Stimulated activated CD8-positive, alpha-beta memory T cell treated with anti-CD3 and anti-CD28 coated beads, Interleukin-12 subunit alpha, Interleukin-12 subunit beta, amount 100 ng/mL, for 1 hour (primary cell): ENCODE measurements around the gene SUPT16H.
"Not testable (repeated sequence)": the region's sequence is repeated elsewhere in the genome, so short reads cannot be mapped to it uniquely, and the experiment has no call there.

Source experiments
- DNase-seq: peaks from one replicate; pipeline ENCODE4 v3.0.0-alpha.2; 2020; ENCODE audit warnings: low read depth

SUPT16H gene

DNA sequence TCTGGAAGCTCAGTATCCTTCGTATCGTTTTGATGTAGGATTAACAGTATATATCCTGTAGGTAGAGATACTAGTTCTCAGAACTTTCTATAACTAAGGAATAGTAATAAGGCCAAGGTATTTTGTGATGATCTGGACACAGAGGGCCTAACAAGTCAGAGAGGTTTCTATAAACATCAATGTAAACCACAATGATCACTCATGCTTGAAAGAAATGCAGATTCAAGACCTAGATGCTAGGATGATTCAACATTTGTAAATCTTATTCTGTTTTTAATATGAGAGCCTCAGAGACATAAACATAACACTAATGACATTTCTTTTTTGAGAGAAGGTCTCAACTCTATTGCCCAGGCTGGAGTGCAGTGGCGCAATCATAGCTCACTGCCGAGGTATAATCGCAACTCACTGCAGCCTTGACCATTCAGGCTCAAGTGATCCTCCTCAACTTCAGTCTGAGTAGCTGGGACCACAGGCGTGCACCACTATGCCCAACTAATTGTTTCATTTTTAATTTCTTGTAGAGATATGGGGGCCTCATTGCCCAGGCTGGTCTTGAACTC is 16.2 kb downstream of the SUPT16H start:
- no peak for DNase-seq

DNA sequence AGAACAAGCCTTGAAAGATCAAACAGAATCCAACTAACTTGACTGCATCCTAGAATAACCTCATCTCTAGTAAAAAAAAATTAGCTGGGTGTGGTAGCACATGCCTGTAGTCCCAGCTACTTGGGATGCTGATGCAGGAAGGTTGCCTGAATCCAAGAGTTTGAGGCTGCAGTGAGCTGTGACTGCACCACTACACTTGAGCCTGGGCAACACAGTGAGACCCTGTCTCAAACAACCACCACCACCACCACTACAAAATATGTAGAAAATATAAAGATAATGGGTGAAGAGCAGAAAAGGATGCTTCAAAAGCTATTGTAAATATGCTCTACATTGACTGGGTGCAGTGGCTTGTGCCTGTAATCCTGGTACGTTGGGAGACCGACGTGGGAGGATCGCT is 27.3 kb downstream of the SUPT16H start:
- DNase-seq, result no peak

DNA sequence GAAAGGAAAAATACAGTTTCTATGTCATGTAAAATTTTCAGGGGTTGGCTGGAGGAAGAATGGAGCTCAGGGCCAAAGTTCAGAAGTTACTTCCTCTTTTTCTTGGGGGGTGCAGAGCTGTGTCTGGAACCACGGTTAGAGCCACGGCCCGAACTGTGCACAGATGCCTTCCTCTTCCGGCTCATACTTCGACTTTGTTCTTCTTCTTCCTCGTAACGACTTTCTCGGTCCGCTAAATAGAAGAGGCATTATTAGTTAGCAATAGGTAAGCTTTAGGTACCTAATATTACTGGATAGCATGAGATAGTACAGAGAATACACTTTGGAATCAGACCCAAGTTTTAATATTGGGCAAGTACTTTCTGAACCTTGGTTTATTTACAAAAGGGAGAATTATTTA is 31.2 kb downstream of the SUPT16H start:
- DNase-seq, result no peak

DNA sequence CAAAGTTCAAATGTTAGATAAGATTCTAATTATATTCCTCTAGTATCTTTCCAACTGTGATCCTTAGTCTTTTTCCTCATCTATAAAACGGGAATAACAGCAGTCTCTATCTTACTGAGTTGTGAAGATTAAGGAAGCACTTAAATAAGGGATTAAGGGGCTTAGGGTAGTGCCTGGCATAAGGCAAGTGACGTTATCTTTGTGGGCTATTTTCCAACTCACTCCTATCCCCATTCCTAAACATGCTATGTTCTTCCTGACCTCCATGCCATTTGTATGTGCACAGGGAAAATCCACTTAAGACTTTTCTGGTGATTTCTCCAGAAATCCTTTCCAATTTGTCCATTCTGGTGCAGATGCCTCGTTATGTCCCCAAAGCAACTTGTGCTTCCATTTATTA is 33.3 kb downstream of the SUPT16H start:
- DNase-seq, result no peak

DNA sequence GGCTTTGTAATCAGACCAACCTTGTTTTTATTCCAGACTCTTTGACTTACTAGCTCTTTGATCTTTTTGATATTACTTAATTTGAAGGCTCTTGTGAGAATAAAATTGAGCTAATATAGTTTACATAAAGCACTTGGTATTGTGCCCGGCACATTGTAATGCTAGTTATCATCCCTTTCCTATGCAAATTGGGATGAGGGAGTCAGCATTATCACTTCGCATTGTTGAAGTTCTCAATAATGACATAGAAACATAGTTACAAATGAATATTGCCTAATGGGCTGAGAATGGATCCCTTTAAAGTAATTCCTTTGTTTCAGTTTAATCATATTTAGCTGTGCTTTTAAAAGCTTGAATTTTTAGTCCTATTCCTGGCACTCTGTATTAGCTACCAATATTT is 36.6 kb downstream of the SUPT16H start:
- no peak for DNase-seq

DNA sequence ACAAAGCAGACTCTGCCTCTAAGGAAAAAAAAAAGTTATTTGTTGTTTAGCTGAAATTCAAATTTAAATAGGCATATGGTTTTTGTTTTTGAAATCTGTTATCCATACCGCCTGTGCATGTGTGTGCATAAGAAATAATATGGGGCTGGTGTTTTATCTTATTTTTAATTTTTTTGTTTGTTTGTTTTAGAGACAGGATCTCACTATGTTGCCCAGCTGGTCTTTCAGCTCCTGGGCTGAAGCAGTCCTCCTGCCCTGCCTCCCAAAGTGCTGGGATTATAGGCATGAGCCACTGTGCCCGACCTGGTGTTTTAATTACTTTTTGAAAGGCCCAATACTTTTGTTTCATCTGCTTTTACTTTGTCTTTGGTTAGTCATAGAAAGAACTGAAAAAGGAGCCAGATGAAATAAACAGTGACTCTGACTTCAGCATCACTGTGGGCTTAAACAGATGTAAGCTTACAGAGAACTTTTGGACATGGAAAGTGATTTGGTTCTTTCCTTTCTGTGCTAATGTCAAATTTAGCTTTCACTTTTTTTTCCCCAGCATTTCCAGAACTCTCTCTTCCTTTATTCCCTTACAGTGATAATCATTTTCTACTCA is 37.2 kb downstream of the SUPT16H start:
- DNase-seq, result no peak

DNA sequence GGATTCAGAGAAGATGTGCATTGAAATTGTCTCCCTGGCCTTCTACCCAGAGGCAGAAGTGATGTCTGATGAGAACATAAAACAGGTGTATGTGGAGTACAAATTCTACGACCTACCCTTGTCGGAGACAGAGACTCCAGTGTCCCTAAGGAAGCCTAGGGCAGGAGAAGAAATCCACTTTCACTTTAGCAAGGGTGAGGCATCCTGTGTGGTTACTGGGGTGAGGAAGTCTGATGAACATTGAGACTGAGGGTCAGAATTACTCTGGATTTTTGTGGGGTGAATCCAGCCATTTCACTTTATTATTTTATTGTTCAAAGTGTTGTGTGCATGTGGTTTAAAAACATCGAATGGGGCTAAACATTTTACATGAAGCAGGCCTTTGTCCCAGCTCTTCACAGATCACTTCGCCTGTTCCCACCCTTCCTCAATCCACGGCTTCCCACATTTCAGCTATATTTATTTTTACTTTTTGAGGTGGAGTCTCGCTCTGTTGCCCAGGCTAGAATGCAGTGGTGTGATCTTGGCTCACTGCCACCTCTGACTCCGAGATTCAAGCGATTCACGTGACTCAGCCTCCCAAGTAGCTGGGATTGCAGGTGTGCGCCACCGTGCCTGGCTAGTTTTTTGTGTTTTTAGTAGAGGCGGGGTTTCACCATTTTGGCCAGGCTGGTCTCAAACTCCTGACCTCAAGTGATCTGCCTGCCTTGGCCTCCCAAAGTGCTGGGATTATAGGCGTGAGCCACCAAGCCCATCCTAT is 40.6 kb downstream of the SUPT16H start:
- DNase-seq, result no peak

DNA sequence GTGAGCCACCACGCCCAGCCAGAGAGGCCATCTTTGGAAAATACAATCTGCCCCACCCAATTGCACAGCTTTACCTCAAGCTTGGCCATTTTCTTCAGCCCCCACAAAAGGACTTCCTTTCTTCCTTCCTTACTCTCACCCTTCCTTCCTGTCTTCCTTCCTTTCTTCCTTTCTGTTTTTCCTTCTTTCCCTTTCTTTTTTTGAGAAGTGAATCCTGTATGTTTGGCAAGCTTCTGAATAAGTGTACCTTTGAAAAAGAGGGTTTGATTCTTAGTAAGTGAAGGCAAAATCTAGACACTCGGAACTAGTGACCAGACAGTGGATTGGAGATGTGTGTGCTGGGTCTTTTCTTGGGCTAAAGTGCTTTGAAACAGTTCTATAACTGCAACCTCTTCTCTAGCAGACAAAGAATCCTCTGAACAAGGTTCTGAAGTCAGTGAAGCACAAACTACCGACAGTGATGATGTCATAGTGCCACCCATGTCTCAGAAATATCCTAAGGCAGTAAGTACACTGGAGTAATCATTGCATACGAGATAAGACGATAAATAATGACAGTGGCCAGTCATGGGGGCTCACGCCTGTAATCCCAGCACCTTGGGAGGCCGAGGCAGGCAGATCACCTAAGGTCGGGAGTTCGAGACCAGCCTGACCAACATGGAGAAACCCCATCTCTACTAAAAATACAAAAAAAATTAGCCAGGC is 49.5 kb downstream of the SUPT16H start:
- DNase-seq, result no peak

DNA sequence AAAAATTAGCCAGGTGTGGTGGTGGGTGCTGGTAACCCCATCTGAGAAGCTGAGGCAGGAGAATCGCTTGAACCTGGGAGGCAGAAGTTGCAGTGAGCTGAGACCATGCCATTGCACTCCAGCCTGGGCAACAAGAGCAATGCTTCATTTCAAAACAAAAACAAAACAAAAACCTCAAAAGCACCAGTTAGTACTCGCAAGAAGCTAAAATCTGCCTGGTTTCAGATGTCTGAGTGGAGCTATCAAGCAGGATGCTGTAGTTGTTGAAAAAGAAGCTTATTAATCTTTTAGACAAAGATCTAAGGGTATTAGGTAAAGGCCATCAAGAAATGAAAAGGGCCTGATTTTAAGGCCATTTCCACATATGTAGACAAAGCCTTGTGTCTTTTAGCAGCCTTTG is 50.9 kb downstream of the SUPT16H start:
- no peak for DNase-seq

DNA sequence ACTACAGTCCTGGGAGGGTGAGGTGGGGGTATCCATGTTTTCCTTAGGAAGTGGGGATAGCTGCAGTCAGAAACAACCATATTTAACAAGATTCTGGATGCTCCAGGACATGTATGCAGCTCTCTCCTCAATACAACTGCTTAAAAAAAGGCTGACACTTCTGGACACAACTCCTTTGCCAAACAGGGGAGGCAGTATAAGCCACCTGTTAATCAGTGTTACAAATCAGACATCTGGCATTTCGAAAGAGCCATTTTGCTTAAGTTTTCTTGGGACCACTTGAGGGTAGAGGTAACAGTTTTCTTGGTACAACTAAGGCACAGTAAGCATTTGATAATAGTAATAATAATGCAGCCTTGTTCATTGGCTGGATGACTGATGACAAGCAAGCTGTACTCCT is 56.8 kb downstream of the SUPT16H start:
- no peak for DNase-seq

DNA sequence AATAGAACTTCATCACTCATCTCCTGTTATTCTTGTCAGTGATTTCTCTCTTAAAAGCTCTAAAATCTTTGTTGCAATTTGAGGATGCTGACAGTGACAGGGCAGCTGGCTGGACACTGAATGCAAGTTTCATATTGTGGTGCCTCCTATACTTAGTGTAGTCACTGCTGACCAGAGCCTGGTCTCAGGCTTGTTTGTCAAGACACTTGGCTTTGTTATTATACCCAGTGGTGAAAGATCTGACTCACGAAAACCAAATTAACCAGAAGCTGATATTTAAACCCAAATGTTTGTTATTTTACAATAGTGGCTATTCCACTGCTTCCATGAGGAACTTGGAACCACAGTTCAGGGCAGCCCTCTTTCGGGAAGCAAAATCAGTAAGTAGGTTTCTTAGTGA is 61.1 kb downstream of the SUPT16H start:
- no peak for DNase-seq

DNA sequence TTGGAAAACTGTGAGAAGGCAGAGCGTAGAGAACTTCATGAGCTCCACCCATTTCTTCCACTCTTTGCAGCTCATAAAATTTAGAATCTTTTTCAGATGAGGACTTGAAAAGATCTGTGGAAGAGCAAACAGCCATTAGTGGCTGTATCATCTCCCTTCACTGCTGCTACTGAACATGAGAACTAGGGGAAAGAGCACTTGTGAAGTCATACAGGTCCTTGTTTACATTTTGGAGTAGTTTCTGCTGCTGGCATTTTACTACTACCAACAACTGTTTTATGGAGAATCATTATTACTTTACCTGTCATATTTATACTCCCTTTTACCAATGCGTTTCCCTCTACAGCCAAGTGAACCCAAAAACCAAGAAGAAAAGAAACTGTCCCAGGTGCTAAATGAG is 62.9 kb downstream of the SUPT16H start:
- DNase-seq, result no peak

DNA sequence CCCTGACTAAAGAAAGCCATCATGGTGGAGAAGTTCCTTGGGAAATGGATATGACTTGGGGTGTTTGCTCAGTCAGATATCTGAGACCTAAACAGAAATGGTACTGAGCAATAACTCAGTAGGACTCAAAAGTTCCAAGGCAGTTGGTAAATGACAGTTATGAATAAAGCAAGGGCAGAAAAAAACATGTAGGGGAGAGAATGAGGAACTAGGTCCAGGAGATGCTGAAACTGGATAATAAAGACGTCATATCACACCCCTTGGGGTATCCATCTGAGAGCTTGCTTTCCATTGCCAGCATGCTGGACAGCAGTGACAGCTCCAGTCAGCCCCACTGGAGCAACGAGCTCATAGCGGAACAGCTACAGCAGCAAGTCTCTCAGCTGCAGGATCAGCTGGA is 66.4 kb downstream of the SUPT16H start:
- DNase-seq, result no peak

DNA sequence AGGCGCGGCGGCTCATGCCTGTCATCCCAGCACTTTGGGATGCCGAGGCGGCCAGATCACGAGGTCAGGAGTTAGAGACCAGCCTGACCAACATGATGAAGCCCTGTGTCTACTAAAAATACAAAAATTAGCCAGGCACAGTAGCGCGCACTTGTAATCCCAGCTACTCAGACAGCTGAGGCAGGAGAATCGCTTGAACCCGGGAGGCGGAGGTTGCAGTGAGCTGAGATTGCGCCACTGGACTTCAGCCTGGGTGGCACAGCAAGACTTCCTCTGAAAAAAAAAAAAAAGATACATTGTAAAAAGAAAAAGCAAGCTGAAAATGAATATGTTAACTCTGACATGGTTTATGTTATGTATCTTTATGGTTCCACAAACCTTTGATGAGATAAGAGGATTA is 70.3 kb downstream of the SUPT16H start:
- DNase-seq, result no peak

DNA sequence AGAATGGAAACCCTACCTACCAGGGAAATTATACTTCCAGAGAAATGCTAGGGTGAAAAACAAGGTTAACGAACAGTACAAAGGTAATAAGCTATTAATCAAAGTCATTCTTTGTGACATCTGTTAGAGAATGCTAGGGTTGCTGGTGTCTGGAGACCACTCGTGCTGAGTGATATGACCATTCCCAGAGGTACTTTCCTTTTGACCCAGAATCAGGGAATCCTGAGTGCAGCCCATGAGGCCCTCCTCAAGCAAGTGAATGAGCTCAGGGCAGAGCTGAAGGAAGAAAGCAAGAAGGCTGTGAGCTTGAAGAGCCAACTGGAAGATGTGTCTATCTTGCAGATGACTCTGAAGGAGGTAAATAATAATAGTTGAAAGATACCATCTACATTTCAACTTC is 72.2 kb downstream of the SUPT16H start:
- no peak for DNase-seq

DNA sequence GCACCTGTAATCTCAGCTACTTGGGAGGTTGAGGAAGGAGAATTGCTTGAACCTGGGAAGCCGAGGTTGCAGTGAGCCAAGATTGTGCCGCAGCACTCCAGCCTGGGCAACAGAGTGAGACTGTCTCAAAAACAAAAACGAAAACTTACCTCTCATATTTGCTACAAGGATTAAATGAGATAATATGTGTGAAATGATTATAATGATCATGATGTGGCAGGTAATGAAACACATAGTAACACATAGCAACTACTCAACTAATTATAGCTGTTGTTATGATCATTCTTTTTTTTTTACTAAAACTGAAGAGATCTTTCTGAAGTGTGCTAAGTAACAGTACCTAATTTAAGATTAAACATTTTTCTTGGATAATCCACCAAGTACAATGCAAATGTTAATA is 73.9 kb downstream of the SUPT16H start:
- DNase-seq, result no peak

DNA sequence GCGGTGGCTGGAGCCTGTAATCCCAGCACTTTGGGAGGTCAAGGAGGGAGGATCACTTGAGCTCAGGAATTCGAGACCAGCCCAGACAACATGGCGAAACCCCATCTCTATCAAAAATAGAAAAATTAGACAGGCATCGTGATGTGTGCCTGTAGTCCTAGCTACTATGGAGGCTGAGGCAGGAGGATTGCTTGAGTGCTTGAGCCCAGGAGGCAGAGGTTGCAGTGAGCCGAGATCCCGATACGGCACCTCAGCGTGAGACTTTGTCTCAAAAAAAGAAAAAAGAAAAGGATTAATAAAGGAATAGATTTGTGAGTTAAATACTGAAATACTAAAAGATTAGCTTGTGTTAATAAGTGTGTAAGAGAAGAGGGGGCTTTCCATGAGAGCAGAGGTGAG is 74.6 kb downstream of the SUPT16H start:
- DNase-seq, result no peak

DNA sequence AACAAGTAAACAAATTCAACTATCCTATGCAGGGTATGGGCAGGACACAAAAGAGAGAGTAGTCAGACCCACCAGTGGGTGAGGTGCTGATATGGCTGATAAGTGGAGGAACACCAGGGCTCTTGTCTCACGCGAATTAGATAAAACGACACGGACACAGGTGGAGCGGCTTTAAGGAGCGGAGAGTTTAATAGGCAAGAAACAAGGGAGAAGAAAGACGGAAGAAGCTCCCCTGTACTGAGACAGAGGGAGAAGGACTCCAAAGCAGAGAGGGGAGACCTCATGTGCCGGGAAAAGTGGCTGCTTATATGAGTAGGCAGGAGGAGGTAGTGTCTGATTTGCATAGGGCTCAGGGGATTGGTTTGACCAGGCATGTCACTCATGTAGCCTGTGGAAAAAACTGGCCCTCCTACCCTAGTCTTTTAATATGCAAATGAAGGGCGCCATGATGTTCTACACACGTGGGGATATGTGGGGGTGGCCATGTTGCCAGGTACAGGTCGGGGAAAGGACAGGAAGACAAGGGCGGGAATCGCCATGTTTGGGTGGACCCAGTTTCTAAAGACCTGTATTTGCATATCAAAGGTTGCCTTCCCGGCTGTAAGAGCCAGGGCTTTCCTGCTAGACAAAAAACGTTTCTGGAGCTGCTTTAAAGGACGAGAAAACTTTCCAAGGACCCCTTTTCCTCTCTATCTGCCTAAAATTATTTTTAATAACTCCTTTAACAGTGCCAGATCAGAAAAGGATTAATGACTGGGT is 75.2 kb downstream of the SUPT16H start:
- peak; percentile 51 for DNase-seq

DNA sequence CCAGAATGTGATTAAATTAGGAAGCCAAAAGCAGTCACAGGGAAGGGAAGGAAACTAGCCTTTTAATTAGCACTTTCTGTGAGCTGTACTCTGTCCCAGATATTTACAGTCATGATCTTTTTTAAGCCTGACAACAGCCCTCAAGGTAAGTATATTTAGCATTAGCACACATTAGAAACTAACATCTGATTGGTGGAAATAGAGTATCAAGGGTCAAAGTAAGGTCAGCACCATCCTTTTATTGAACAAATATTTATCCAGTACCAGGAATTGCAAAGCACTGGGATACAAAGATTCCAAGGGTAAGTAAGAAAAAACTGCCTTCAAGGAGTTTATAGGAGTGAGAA is 75.7 kb downstream of the SUPT16H start:
- no peak for DNase-seq

DNA sequence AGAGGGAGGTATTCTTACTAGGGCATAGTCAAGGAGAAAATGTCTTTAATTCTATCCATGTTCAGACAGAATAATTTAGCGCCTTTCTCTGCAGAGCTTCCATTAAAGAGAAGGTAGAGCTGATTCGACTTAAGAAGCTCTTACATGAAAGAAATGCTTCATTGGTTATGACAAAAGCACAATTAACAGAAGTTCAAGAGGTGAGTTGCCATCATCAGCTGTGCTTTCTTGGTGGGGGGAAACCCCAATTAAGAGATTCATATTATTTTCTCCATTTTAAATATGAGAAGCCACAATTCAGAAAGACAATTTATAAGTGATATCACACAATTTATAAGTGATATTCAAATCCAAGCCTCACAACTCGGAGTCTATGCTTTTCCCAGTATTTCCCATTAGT is 76.2 kb downstream of the SUPT16H start:
- DNase-seq, result no peak

DNA sequence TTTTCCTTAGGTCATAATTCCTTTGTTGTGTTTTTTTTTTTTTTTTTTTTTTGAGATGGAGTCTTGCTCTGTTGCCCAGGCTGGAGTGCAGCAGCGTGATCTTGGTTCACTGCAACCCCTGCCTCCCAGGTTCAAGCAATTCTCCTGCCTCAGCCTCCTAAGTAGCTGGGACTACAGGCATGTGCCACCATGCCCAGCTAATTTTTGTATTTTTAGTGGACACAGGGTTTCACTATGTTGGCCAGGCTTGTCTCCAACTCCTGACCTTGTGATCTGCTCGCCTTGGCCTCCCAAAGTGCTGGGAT is 81.0 kb downstream of the SUPT16H start:
- not testable (repeated sequence) for DNase-seq

DNA sequence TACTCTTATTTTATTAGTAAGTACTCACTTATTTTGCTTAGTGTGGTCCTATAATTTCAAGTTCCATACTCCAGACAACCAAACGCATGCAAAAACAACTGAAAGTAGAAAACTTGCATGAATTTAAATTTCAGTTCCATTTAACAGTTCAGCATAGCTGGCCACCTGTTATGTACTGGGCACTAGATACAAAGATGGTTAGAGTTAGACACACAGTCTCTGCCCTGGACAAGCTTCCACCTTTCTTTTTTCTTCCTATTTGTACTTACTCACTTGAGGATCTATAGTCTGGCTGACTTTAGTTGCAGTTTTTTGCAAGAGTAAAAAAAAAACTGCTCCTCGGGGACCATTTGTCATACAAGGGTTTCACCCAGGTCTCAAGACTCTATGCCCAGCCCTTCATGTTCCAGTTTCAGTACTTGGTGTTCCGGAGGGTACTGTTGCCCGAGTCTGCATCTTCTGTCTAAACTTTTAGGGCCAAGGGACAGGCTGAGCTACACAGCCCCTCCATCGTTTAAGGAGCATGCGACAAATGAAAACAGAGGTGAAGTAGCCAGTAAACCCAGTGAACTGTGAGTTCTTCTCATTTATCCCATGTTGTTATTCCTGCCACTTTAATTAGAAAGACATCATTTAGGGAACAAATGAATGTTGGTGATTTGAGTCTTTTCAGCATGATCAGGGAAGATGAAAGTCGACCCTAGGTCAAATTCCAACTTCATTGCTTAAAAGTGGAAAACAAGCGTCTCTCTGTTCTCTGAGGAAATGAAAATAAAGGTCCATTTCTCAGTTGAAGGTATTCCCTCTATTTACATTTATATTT is 81.6 kb downstream of the SUPT16H start:
- no peak for DNase-seq
